HFF-Myc (cell line): Measurements from ENCODE around the gene PGAP2.

Experiments
- DNase-seq: peaks from one replicate; pipeline ENCODE4 v3.0.0-alpha.2; 2011; ENCODE audit warnings: low read depth; ENCODE audit errors: extremely low read depth
- H3K4me3 ChIP-seq: replicated peaks from 2 replicates; pipeline ENCODE4 v1.5.1; 2011; ENCODE audit warnings: low read depth, mild to moderate bottlenecking, control low read depth, low read length
- TF ChIP-seq, protein P1 (sequence below): IDR thresholded peaks from 2 replicates; pipeline ENCODE4 v1.5.1; 2012; ENCODE audit warnings: mild to moderate bottlenecking, low read depth, low read length, control low read depth; ENCODE audit errors: missing control alignments

The PGAP2 gene

GRCh38 chr11:3845670-3846069 is 37.3 kb downstream of the PGAP2 start:
- DNase-seq: no peak

DNA sequence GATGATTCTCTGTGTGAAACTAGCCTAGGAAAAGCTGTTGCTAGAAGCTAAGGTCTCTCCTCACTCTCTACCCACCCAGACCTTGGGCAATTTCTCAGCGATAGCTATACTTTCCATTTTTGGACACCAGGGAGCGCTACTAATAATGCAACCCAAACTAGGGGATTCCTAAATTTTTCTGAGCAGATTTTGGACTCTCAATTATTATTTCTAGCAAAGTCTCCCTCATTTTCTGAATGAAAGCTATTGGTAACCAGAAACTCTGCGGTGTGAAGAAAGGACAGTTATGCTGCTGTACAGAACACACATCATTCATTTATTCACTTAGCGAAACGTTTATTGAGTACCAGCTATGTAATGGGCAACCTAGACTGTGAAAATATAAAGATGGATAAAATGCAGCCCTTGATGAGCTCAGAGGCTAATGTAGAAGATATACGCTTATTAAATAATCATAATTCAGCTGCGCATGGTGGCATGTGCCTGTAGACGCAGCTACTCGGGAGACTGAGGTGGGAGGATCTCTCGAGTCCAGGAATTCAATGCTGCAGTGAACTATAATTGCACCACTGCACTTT is 41.0 kb downstream of the PGAP2 start:
- no peak for DNase-seq
- H3K4me3 ChIP-seq: no peak overlapping the region
- TF ChIP-seq, protein P1, sequence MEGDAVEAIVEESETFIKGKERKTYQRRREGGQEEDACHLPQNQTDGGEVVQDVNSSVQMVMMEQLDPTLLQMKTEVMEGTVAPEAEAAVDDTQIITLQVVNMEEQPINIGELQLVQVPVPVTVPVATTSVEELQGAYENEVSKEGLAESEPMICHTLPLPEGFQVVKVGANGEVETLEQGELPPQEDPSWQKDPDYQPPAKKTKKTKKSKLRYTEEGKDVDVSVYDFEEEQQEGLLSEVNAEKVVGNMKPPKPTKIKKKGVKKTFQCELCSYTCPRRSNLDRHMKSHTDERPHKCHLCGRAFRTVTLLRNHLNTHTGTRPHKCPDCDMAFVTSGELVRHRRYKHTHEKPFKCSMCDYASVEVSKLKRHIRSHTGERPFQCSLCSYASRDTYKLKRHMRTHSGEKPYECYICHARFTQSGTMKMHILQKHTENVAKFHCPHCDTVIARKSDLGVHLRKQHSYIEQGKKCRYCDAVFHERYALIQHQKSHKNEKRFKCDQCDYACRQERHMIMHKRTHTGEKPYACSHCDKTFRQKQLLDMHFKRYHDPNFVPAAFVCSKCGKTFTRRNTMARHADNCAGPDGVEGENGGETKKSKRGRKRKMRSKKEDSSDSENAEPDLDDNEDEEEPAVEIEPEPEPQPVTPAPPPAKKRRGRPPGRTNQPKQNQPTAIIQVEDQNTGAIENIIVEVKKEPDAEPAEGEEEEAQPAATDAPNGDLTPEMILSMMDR: peak; percentile 68

More at GRCh38 chr11:3845670-3846069, 37.3 kb downstream of the PGAP2 start:
- H3K4me3 ChIP-seq: no peak overlapping the region
- TF ChIP-seq, protein P1: no peak

GRCh38 chr11:3853545-3853842 is 45.1 kb downstream of the PGAP2 start:
- DNase-seq: no peak
- TF ChIP-seq, protein P1: no peak
- H3K4me3 ChIP-seq: no peak overlapping the region

GRCh38 chr11:3853899-3854659 is 45.7 kb downstream of the PGAP2 start:
- no peak for DNase-seq
- TF ChIP-seq, protein P1: no peak
- no peak overlapping the region for H3K4me3 ChIP-seq

GRCh38 chr11:3854660-3854976 is 46.3 kb downstream of the PGAP2 start:
- TF ChIP-seq, protein P1: no peak
- peak overlapping the region; percentile 74 for H3K4me3 ChIP-seq
- no peak for DNase-seq

- peak; percentile 76 for DNase-seq
- peak within 1 kb of the TSS; percentile 74 for H3K4me3 ChIP-seq
- TF ChIP-seq, protein P1: peak; percentile 88
Measured at GRCh38 chr11:3854977-3855807, 46.8 kb downstream of the PGAP2 start, which contains the start of gene STIM1. TSS of gene STIM1 (plus strand) at chr11:3855664. CDS start at chr11:3856271, 607 bp downstream.
